GM19324 (cell line): ENCODE data around the gene SCARB1.

Experiments
- ATAC-seq: cut with Tn5 transposase; IDR thresholded peaks from one replicate; pipeline ENCODE4 v1.9.1; 2021; ENCODE audit warnings: mild to moderate bottlenecking, moderate library complexity; ENCODE audit not compliant: unreplicated experiment, low FRiP score

SCARB1 gene

DNA sequence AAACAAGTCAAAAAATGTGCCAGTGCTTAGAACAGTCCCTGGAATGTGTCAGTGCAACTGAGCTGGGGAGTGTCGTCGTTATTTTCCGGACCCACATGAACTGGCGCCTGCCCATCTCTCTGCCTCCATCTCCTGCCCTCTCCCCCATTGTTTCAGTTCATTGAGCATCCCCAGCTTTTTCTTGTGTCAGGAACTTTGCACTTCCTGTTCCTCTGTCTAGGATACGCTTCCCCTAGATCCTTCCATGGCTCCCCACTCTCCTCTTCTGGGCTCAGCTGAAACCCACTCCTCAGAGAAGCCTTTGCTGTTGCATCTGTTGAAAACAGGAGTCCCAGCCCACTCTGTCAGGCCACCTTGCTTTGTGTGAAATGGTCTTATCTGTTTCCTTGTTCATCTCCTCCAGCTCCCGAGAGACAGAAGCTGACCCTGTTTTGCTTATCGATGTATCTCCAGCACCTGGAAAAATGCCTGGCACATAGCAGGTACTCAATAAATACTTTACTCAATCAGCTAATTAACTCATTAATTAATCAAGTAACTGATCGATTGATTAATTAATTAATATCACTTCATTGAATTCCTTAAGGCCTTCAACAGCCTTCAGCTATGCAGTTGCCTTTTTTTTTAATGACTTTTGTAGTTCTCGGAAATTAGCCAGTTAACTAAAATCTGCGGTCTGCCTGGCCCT, 2.7 kb upstream of the SCARB1 start:
- no peak for ATAC-seq

DNA sequence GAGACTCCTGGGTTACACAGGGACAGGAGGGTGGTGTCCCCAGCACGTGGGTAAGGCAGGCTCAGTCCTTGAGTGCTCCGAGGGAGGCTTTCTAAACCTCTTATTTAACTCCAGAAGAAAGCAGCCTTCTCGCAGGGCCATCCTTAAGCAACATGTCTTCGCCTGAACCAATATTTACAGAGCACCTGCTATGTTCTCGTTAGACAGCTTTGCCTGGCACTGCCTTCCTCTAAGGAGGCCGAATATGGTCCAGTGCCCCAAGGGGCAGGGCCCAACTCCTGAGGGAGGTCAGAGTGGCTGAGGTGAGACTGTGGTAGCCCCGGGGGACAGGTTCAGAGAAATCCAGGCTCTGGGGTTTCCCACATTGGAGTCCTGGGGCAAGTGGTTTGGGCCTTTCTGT, 2.1 kb upstream of the SCARB1 start:
- ATAC-seq, result no peak

DNA sequence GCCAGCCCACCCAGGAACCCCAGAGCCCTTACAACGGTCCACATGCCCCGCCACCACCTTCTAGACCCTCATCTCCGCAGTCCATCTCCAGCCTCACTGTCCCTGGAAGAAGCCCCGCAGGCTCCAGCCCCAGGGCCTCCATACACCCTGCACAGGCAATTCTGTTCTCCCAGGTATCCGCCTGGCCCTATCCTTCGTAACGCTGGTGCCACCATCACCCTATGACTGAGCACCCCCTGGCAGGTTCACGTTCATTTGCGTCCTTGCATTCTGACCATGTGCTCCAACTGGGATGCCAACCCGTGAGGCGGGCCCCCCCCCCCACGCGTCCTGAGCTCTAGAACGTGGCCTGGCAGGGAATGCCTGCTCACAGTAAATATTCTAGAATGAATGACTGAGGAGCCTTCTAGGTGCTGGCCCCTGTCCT, 675 bp upstream of the SCARB1 start:
- ATAC-seq, result no peak

GRCh38 chr12:124862768-124863415, 772 bp downstream of the SCARB1 start:
- peak; percentile 21 for ATAC-seq

DNA sequence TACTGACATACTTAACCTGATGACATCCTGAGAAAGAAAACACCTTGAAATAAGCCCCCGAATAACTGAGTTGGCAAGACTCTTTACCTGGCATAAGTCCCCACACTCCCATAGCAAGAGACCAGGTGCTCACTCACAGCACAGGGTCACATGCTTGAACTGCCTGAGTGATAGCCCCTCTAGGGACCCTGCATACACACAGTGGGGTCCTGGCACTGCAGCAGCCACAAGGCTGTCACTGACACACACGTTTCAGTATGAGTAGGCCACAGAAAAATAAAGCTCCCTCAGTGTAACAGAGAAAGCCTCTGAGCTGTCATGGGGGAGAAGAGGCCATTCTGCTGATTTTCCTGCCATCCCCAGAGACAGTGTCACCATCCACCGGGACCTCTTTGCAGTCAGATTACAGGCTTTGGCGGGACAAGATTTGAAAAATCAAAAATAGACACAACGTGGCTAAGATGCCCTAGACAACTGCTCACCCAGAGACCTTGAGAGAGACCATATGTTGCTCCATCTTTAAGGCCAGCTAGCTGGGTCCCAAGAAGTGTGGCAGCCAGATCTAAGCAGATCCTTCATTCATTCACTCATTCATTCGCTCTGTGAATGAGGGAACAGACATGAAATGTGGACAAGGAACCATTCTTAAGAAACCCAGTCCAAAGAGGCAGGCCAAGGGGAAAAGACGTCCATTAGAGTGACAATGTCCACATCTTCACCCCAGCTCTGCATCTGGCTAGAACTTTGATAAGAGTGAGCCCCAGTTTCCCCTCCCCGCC, 1.6 kb downstream of the SCARB1 start:
- ATAC-seq, result no peak

DNA sequence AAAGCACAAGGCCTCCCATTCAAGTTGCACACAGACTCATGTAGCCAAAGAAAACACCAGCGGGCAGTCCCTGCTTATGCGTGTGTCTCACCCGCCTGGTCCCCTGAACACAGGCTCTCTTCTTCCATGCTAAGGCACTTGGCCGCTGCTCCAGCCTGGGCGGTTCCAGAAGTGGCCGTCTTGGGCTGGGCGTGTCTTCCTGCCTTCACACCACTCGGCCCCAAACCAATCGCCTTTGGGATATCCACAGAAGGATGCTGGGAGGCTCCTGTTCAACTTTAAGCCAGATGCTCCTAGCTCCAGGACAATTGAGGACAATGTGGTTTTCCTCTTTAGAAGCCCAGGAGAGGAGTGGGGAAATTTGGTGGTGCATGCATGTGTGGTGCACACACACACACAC, 2.2 kb downstream of the SCARB1 start:
- ATAC-seq, result no peak

DNA sequence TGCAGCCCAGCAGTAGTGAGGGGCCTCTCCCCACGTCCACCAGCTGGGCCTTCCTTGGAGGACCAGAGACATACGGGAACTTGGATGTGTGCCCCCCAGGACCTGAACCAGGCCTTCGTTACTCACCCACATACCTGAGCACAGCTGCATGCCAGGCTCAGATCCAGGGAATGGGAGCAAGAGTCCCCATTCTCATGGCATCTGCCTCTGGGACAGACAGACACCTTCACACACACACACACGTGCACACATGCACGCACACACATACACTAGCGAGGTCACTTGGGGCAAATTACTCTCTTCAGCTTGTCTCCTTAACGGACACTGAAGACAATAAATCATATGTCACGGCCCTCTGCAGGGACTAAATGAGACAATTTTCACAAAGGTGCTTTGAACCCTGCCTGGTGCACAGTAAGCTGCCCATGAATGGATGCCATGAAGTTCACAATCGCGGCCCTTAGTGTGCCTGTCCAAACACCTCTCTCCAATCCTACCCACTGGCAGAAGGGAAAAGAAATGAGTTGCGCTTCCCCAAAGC, 5.7 kb downstream of the SCARB1 start:
- ATAC-seq, result no peak

DNA sequence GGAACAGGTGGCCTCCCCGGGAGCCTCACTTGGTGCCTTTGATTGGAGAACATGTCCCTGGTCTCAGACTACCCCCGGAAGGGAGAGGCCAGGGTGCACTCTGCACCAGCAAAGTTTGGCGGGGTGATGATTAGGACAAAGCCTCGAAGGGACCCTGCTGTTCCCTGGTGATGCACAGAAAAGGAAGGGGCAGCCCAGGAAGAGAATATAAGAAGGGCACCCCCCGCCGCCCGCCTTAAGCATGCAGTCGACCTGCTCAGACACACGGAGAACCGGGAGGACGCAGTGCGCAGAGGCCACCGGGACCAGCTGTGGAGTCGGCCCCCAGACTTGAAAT, 6.9 kb downstream of the SCARB1 start:
- ATAC-seq, result no peak

DNA sequence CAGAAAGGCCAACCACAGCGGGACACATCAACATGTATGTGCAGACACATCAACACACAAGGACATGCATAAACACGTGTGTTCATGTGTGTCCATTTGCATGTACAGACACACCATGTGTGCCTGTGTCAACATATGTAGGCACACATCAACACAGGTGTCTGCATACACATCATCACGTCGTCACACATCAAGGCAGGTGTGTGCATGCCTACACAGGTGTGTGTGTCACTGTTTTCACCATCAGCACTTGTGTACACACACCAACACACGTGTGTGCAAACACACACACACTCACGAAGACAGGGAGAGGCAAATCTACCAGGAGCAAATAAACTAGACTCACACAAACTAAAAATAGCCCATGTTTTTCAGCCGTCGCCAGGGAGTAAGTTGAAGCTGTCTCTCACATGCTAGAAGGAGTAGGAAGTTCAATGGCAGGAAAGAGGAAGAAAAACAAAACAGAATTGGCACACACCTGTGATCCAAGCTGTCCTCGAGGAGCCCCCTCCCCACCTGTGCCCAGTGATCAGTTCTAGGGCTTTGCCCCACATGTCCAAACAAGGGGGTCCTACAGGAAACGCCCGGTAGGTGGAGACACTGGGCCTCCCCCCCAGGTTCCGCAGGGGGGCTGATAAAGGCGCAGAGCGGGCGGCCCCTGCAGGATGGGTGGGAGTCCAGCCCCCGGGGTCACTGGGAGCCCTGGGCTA, 7.4 kb downstream of the SCARB1 start:
- no peak for ATAC-seq

GRCh38 chr12:124855275-124855957, 8.2 kb downstream of the SCARB1 start:
- ATAC-seq, result no peak

DNA sequence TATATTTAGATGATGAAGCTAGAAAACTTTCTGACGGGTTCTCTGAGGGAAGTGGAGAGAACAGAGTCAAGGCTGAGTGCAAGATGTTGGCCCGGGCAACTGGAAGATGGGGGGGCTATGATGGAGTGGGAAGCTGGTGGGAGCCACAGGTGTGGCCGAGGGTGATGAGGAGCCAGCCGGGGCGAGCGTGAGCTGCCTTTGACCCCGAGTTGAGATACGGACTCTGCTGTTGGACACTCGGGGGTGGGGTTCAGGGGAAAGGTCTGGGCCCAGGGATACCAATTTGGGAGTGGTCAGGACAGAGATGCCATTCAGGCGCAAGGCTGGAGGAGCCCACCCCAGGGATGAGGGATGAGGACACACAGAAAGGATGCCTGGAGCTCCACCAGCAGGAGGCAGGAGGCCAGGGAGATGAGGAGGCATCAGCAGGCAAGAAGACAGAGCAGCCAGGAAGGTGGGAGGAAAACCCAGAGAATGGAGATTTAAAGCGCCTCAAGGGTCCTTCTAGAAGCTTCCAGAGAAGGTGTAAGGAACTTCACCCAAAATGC, 9.0 kb downstream of the SCARB1 start:
- ATAC-seq, result no peak

DNA sequence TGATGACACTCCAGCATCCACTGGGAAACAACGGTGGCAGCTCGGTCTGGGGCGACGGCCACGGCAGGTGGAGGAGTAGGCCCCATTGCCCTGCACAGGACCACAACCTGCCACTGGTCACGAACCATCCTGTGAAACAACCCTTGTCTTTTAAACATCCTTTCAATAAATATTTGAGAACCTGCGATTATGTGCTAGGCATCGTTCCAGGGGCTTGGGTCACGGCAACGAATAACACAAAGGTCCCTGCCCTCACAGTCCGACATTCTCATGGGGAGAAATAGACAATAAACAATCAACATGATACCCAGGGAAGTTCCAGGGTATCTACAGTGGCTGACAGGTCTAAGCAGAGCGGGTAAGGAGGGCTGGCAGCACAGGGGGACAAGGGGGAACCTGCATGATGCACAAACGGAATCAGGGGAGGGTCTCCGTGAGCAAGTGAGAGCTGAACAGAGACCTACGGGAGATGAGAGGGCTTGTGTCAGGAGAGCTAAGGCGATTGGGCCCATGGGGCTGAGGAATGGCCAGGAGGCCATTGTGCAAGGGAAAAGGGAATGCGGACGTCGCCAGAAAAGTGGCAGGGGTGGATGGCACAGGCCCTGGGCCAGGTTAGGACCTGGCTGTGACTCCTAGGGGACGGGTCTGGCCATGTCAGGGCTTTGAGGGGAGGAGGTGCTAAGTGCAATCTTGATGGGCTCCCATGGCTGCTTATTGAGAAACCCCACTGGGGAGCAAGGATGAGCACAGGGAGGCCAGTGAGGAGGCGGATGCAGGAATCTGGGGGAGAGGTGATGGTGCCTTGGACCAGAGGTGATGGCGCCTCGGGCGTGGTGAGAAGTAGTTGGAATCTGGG, 9.7 kb downstream of the SCARB1 start:
- no peak for ATAC-seq

DNA sequence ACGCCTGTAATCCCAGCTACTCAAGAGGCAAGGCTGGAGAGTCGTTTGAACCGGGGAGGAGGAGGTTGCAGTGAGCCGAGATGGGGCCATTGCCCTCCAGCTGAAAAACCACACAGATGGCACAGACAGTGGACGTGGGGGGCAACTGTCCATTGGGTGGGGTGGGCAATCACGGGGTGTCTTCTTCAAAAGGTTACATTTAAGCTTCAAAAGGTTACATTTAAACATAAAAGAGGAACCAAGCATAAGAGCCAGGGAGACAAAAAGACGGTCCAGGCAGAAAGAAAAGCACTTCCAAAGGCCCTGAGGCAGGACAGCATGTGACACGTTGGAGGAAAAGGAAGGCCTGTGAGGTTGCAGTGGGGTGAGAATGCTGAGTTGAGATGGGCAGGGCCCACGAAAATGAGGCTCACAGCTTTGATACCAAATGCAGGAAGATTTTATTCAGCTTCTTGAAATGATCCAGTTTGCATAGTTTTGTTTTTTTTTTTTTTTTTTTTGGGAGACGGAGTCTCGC, 10.7 kb downstream of the SCARB1 start:
- ATAC-seq, result no peak

- no peak for ATAC-seq
These were observed 11.3 kb downstream of the SCARB1 start for GRCh38 chr12:124852329-124852831.

DNA sequence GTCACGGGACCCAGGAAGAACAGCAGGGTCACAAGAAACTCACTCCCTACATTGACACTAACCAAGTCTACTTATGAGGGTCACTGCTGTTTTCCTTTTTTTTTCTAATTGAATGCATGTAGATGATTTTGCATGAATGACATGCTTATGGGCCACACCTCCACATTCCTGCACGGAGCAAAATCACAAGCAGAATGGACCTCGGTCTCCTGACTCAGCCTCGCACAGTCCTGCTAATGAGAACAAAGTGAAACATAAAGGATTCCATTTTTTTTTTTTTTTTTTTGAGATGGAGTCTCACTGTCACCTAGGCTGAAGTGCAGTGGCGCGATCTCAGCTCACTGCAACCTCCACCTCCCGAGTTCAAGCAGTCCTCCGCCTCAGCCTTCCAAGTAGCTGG, 12.3 kb downstream of the SCARB1 start:
- no peak for ATAC-seq

DNA sequence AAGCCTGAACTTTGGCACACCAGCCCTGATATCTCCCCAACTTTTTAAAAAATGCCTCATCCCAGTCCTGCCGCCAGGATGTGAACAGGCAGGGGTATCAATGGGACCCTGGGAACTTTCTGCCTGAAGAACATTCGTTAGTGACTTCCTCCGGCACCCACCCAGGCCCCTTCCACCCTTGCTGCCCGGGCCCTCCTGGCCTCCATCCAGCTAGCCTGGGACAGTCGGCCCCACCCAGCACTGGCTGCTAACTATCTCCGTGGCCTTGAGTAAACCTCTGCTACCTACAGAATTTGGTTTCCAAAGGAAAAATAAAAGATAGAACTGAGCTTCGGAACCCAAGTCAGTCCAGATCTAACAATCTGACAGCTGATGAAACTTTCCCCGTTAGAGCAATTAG, 14.3 kb downstream of the SCARB1 start:
- no peak for ATAC-seq

GRCh38 chr12:124848621-124849380, 14.9 kb downstream of the SCARB1 start:
- no peak for ATAC-seq
